Globus pallidus (tissue), 1 donor: ENCODE data around the gene NT5C1A.

Source experiments
- DNase-seq: peaks from one replicate; pipeline ENCODE4 v3.0.0-alpha.2; 2015; ENCODE audit warnings: low spot score

NT5C1A gene

GRCh38 chr1:39659538-39659937 is 12.4 kb downstream of the NT5C1A start:
- no peak for DNase-seq

GRCh38 chr1:39659110-39659509 is 12.8 kb downstream of the NT5C1A start:
- DNase-seq = no peak

DNA sequence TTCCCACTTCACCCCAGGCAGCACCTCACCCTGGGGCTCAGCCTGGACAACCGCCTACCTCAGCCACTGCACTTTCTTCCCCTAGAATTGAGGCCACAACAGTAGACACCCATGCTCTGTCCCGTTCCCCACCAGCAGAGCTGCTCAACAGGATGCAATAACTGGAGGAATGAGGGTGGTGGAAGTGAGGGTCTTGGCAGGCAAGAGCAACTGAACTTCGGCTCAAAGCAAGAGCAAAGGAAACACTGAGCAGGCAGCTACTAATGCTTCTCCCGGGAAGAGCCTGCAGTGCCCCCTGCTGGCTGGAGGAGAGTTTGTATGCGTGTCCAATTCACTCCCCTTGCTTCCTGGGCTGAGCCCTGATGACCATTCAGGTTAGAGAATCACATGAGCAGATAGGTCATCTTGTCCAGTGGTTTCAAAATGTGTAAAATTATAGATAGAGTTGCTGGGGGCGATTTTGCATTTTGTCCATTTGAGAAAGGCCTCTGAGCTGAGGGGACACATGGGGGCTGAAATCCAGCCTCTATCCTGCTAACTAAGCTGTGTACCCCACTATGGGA is 13.9 kb downstream of the NT5C1A start:
- DNase-seq = peak; percentile 49

GRCh38 chr1:39657402-39657801 is 14.5 kb downstream of the NT5C1A start:
- DNase-seq = no peak

DNA sequence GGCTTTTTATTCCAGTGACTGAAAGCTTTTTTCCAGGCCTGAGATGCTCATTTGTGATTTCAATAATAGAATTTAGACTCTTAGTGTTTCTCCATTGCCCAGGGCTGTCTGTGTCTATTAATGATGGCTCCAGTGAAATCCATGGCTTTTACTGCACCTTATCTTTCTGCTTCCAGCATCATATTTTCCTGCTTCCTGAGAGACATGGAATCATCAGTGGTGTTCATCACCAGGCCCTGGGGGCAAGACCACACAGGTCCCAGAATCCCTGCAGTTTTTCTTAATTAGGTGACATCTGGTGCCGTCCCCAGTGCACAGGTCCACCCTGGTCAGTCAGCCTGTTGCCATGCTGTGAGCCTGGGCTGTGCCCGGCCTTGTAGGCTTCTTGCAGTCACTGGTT is 15.5 kb downstream of the NT5C1A start:
- no peak for DNase-seq

DNA sequence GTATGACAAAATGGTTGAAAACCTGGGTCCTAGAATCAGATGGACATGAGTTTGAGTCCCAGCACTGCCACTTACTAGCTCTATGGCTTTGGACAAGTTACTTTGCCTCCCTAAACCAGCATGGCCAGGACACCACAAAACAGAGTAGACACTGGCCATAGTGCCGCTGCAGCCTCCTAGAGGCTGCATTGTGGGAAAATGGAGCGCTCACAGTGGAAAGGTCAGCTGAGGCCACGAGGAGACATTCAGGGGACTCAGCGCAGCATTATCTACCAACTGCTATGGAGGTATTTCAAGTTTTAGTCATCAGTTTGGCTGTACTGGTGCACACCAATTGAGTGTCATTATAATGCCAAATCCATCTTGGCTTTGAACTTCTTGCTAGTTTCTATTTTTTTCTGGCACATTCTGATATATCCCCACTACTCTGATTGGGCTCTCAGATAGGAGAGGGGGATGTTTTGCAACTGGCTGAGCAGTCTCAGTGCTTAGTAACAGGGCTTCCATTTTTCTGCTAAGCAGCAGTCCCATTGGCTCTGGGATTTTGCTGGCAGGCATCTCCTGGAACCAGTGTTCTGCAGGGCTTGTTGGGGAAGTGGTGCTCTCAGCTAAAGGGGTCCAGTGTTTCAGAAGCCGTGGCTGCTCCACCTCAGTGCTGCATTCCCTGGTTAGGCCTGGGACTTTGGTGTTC is 16.2 kb downstream of the NT5C1A start:
- no peak for DNase-seq

- DNase-seq = no peak
Observed at GRCh38 chr1:39654291-39654690, 17.6 kb downstream of the NT5C1A start.

DNA sequence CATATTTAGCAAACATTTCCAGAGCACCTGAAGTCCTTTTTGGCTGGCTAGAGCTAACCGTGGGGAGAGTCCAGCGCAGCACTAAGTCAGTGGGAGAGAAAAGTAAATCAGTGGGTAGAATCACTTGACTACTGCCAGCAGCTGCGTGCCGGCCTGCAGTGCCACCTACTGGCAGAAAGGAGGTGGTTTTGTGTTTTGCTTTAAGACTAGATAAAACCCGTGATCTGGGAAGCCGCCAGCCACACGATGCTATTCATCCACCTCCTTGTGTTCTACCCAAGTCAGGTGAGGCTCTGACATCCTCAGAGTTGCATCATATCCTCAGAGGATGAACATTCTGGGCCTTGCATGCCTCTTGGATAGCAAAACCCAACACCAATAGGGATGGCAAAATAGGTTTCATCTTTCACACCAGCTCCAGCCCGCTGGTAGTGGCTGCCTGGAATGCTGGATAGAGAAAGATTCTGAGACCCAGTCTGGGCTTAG is 18.3 kb downstream of the NT5C1A start:
- peak; percentile 77 for DNase-seq

- DNase-seq = no peak
Observed at GRCh38 chr1:39652554-39652953, 19.4 kb downstream of the NT5C1A start.

DNA sequence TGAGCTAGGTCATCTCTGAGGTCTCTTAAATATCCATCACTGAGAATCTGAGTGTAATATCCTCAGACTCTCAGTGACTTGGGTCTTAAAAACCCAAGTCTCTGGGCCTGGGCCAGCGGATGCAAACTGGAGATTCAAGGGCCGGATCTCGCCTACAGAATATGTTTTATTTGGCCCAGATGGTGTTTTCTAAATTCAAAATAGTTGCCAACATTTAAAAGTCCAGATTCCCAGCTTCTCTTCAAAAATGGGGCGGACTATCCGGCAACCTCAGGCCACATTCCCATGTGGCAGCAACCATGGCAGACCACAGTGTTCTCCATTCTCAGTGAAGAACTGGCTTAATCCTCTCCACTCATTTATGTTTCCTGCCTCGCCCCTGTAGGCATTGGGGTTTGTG is 19.8 kb downstream of the NT5C1A start:
- DNase-seq = no peak

DNA sequence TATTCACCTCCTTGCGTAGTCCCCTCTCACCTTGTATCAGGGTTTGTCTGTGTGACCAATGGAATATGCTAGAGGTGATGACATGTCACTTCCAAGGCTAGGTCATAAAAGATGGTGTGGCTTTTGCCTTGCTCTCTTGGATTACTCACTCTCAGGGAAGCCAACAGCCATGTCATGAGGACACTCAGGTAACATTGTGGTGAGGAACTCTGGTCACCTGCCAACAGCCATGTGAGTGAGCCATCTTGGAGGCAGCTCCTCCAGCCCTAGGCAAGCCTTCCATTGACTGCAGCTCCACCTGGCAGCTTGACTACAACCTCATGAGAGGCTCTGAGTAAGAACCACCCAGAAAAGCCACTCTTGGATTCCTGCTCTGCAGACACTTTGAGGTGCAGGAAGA is 21.5 kb downstream of the NT5C1A start:
- DNase-seq = no peak

DNA sequence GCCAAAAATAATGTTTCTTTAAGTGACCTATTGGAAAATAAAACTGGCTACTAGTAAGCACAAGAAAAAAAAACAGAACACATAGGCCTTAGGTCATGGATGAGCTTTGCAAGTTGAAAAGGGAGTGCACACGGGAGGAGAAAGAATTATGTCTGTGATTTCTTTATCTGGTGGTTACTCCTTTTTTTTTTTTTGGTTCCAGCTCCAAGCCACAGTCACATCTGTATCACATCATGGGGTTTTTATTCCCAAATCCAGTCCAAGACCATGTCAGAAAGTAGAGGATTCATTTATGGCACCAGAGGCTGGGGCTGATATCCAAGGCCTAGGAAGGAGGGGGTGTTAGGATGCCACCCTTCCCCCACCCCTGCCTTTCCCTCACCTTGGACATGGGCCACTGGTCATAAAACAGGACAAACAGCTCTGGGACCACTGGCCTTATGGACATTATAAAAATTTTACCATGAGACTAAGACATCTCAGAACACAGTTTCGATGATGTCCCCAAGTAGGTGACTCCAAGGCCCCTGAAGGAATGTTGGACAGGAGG is 22.2 kb downstream of the NT5C1A start:
- DNase-seq = no peak

- DNase-seq = no peak
Observed at GRCh38 chr1:39648496-39648895, 23.4 kb downstream of the NT5C1A start.

DNA sequence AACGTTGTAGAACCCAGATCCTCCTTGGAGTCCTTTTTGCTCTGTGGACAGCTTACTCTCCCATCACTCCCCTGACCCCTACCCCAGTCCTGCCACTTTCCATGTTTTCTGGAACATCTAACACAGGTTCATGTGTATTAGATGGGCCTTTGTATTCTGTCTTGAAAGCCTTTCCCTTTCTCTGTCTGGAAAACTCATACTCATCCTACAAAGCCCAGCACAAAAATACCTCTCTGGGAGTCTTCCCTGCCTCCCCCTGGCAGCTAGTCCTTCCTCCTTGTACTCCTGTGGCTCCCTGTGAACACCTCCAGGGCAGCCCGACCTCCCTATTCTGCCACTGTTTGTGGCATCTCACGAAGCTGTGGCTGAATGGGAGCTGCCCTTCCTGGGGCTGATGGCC is 24.7 kb downstream of the NT5C1A start:
- no peak for DNase-seq

DNA sequence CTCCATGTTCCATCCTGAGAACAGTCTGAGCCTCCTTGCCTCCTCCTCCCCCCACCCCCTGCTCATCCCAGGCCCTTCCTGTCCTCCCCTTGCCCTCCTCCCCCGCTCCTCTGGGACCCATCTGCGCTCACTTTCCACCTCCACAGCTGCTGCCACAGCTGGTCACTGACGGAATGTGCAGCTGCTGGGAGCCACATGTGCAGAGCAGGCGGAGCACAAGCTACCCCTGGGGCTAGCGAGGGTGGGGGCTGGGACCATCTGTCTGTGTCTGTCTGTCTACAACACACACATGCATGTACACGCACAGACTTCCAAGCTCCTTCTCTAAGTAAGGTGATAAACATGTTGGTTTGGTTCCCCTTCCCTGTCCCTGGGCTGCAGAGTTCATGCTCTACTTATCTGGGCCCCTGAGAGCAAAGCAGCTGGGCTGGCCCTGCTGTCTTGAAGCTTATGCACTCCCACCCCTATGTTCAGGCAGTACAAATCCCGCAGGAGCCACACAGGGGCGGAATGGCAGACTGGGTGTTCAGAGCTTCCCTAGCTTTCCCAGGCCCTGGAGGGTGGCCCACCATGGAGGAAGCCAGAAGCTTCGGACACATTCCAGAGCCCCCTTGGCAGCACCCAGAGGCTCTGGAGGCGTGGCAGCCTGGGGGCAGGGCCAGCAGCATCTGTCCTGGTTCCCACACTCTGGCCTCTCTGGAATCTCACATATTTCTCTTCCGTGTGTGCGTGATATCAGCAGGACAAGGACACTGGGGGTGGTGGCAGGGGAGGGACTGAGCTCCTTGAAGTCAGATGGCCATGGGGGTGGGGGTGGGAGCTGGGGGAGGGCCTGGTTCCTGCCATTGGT is 25.4 kb downstream of the NT5C1A start:
- no peak for DNase-seq

DNA sequence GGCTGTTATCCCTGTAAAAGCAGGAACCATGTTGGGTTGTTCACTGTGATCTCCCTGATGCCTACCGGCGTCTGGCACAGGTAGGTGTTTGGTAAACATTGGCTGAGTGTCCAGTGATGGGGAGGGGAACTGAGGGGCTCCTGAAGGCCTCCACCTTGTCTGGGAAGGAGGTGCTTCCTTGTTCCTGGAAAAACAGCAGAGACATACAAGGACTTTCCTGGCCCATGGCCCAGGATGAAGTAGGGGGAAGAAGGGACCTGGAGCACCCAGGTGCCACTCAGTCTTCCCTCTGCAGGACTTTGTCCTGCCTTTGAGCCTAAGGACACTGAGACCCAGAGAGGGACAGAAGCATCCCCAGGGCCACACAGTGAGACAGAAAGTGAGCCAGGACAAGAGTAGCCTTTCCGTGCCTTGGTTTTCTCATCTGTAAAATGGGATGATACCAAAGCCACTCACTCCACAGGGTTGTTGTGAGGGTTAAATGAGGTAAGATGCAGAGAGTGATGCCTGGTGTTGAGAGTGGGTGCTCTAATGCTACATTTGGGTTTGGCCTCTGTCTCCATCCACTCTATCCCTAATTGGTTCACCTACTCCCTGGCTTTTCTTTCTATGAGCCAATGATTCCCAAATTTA is 26.4 kb downstream of the NT5C1A start:
- DNase-seq = no peak

DNA sequence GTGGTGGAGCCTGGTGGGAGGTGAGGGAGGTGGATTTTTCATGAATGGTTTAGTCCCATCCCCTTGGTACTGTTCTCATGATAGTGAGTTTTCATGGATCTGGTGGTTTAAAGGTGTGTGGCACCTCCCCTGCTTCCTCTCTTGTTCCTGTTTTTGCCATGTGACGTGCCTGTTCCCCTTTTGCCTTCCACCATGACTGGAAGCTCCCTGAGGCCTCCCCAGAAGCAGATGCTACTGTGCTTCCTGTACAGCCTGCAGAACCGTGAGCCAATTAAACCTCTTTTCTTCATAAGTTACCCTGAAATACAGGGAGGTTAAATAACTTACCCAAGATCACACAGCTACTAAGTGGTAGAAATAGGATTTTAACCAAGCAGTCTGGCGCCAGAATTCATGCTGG is 28.2 kb downstream of the NT5C1A start:
- DNase-seq = no peak

DNA sequence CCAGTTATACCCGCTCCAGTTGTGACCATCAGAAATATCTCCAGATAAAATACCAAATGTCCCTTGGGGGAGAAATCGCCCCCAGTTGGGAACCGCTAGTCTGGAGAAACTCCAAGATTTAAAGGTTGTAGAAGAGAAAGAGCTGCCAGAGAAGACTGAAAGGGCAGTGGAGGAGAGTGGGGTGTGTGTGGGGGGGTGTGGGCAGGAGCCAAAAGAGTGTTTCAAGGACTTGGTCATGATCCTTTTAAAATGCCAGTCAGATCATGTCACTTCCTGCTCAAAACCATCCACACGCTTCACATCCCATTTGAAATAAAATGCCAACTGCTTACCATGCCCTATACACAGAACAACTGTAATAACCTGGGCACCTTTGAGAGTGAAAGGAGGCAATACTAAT is 29.1 kb downstream of the NT5C1A start:
- no peak for DNase-seq

- DNase-seq = no peak
Observed at GRCh38 chr1:39640861-39641260, 31.0 kb downstream of the NT5C1A start.

- DNase-seq = no peak
Observed at GRCh38 chr1:39639305-39640130, 32.4 kb downstream of the NT5C1A start, which contains the start of gene HEYL. Gene HEYL (minus strand): TSS chr1:39639643. CDS start chr1:39639625, 18 bp downstream.

DNA sequence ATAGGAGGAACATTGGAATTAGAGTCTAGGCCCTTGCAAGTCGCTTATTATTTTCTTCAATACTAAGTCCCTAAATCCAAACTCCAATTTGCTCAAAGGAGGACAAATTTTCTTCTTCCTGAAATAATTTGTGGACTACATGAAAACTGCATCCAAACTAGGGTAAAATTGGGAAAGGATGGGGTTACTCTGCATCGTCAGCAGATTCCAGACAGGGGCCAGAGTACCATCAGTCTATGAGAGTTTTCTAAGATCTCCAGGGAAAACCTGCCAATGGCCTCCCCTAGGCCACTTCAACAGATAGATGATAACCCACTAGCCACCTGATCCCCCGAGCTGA is 33.0 kb downstream of the NT5C1A start:
- no peak for DNase-seq
